ENCODE data around the gene ERCC4.

Gene ERCC4

GRCh38 chr16:13911871-13912270, 8.1 kb upstream of the ERCC4 start:
- DNase-seq: no peak

- DNase-seq: no peak
These were observed 7.1 kb upstream of the ERCC4 start for GRCh38 chr16:13912891-13913290.

DNA sequence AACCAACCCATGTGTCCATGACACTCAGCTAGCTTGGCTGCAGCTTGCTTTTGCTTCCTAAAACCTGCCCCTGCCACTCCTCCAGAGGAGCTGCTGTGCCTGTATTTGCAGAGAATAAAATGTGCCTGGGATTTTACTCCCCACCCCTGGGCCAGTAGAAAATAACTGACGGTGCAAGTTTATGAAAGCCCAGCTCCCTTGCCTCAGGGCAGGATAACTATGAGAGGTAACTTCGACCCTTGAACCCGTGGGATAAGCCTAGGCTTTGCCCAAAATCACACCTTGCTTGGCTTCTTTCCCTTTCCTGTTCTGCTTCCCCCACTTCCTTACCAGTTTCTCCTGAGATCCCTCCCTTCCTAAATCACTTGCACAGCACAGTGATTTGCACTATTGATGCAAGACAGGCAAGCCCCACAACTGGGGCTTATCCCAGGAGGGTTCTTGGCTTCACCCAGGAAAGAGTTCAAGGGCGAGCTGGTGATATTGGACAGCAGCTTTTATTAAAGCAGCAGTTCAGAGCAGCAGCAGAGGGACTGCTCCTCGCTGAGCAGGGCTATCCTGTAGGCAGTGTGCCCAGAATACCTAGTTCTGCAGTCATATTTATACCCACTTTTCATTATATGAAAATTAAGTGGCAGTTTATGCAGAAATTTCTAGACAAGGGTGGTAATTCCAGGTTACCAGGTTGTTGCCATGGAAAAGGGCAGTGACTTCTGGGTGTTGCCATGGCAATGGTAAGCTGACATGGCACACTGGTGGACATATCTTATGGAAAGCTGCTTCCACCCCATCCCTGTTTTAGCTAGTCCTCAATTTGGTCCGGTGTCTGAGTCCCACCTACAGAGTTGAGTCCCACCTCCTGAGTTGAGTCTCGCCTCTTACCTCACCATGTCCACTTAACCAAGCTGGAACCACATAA, 6.3 kb upstream of the ERCC4 start:
- no peak for DNase-seq

DNA sequence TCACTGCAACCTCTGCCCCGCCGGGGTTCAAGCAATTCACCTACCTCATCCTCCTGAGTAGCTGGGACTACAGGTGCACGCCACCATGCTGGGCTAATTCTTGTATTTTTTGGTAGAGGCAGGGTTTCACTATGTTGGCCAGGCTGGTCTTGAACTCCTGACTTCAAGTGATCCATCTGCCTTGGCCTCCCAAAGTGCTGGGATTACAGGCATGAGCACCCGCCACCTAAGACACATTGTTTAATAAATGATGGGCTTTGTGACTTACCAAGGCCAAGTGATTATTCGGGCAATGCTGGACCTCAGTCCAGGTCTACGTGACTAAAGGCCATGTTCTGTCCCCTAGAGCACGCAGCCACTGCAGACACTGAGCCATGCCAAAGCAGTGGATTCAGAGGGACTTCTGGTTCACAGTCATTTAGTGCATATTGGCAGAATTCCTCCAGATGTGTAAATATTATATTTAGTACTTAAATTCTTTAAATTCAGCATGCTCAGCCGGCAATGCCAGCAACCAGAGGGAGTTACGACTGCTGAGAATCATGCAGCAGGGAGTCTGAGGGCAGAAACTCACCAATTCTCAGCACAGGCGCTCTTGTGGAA, 4.8 kb upstream of the ERCC4 start:
- no peak for DNase-seq

GRCh38 chr16:13919330-13919682, 648 bp upstream of the ERCC4 start:
- DNase-seq: no peak

GRCh38 chr16:13920510-13920818, 510 bp downstream of the ERCC4 start:
- DNase-seq: no peak

DNA sequence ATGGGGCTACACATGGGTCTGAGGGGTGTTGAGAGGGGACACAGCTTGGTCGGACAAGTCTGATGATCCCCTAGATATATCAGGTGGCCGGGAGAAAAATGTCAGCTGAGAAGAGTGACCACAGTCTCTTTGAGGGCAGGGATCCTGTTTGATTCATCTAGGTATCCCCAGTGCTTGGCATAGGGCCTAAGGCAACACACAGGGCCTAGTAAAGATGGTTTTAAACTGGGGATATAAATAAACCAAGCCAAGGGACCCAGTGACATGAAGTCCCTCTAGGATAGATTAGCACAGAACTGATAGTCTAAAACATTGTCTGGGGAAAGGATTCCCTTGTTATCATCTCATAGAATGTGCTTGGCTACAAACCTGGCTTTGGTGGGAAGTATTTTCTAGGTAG, 1.4 kb downstream of the ERCC4 start:
- DNase-seq: no peak

DNA sequence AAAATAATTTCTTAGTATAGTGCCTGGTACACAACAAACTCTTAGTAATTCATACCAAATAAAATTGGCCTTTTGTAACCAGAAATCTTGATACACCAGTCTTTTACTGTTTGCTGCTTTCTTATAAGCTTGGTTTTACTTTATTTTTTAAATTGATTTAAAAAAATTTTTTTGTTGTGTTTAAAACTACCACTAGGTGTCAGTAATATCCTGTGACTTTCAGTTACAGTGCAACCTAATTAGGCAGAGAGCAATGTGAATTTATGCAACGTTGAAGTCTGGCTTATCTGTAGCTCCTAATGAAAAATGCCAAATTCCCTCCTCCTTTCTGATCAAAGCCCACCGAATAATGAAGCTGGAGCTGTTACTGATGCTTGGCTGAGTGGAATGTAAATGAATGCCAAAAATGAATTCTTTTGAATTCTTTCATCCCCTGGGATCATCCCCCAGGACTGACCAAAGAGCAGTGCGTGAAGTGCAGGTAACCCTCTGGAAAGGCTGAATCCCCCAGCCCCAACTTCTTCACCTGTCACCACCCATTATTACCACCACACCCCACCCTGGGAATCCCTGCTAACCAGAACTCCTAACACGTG, 3.8 kb downstream of the ERCC4 start:
- no peak for DNase-seq

GRCh38 chr16:13926464-13926863, 6.5 kb downstream of the ERCC4 start:
- DNase-seq: no peak

DNA sequence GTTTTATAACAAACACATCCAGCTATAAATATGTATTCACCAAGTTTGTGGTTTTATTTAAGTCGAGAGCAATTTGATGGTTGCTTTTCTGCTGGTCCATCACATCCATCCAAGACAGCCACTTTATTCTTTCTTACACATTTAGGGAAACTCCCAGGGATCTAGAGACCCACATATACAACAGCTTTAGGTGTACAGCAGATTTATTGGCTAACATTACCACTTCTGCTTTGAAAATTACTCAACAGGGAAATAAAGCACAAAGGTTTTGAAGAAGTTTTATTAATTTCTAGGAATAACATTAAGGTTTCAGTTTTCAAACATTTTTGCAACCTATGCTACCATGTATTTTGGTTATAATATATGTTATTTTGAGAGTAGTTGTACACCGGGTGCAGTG, 6.9 kb downstream of the ERCC4 start:
- no peak for DNase-seq

- no peak for DNase-seq
These were observed 8.7 kb downstream of the ERCC4 start for GRCh38 chr16:13928646-13929045.

- DNase-seq: no peak
These were observed 11.9 kb downstream of the ERCC4 start for GRCh38 chr16:13931845-13932244.

GRCh38 chr16:13935408-13935807, 15.5 kb downstream of the ERCC4 start:
- DNase-seq: no peak

GRCh38 chr16:13936155-13936554, 16.2 kb downstream of the ERCC4 start:
- no peak for DNase-seq

DNA sequence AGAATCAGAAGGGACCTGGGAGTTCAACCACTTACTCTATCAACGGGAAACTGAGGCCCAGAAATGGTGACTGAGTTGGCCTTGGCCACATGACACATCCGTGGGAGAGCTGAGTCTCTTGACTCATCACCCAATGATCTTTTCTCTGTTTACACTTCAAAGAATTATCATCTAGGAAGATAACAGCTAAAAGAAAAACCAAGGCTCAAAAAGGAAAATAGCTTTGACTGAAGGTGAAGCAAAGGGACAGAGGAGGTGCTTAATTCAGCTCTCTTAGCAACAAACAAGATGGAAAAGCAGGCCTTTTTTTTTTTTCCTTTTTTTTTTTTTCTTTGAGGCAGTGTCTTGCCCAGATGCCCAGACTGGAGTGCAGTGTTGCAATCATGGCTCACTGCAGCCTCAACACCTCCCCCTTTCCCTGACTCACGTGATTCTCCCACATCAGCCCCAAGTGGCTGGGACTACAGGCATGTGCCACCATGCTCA, 16.7 kb downstream of the ERCC4 start:
- no peak for DNase-seq

GRCh38 chr16:13937411-13937810, 17.5 kb downstream of the ERCC4 start:
- no peak for DNase-seq

- no peak for DNase-seq
These were observed 18.5 kb downstream of the ERCC4 start for GRCh38 chr16:13938480-13938879.

DNA sequence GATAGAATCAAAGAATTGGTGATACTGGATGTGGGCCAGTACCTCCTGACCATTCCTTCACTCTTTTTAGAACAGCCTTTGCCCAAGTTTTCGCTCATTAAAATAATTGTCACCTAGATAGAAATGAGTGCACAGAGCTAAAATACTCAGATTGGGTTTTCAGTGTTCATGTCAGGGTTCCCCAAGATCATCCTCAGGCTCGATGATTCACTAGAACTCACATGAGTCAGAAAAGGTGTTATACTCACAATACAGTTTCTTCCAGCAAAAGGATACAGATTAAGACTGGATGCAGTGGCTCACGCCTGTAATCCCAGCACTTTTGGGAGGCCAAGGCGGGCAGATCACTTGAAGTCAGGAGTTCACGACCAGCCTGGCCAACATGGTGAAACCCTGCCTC, 19.9 kb downstream of the ERCC4 start:
- DNase-seq: no peak

DNA sequence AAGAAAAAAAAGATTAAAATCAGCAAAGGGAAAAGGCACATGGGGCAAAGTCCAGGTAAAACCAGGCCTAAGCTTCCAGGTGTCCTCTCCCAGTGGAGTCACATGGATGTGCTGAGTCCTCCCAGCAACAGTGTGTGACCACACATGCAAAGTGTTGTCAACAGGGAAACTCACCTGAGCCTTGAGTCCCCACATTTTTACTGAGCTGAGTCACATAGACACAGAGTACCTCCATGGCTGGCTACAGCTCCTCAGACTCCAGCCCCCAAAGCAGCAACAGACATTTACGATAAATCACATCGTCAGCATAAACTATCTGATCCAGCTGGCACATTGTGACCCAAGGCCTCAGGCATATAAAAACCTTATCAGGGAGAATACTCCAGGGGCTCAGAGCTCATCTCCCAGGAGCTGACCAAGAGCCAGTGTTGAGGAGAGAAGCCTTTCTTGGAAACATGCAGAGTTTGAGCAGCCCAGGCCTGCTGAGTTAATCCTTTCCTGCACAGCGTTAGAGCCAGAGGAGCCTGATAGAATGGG, 20.5 kb downstream of the ERCC4 start:
- DNase-seq: no peak

DNA sequence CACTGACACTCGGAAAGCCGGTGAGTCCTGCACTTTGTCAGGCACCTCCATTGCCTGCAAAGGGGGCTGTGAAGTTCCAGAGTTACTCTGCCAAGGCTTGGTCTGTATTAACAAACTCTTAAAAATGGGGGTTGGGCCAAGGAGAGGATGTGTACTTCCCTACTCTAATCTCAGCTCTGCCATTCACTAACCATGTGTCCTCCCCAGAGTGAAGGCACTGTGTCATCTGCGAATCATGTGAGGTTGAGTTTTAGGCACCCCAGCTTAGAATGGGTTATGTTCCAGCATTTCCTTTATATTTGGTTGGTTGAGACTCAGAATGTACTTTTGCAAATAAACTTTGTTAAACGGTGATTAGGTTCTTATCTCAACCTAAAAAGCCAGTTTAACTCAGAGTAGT, 24.9 kb downstream of the ERCC4 start:
- DNase-seq: no peak

DNA sequence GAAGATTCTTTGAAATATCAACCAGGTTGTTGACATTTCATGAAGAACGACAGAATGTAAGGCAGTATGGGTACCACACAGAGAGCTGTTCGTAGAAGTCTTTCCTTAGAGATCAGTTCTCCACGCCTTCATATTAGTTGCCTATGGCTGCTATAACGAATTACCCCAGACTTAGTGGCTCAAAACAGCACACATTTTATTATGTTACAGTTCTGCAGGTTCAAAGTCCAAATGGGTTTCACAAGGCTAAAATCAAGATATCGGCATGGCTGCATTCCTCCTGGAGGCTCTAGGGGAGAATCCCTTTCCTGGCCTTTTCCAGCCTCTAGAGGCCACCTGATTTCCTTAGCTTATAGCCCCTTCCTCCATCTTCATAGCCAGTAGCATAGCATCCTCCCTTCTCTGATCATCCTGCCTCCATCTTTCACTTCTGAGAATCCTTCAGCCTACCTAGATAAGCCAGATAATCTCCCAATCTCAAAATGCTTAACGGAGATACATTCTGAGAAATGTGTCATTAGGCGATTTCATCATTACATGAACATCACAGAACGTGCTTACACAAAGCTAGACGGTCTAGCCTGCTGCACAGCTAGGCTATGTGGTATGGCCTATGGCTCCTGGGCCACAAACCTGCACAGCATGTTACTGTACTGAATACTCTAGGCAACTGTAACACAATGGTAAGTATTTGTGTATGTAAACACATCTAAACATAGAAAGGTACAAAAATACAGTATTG, 26.0 kb downstream of the ERCC4 start:
- DNase-seq: no peak

DNA sequence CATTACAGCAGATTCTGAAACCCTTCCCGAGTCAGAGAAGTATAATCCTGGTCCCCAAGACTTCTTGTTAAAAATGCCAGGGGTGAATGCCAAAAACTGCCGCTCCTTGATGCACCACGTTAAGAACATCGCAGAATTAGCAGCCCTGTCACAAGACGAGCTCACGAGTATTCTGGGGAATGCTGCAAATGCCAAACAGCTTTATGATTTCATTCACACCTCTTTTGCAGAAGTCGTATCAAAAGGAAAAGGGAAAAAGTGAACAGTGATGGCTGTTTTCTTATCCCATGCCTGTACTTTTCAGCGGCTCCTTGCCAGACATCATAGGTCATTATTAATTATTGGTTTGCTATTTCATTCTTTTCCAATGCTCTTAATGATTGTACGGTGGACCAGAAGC, 28.1 kb downstream of the ERCC4 start:
- DNase-seq: no peak

All from effector CD4-positive, alpha-beta T cell (primary cell).